GM18526 (cell line): ENCODE data around the gene VSIG10L2.

ENCODE experiments used
- POLR2A ChIP-seq: IDR thresholded peaks from 3 replicates; pipeline ENCODE4 v1.6.1; 2011; ENCODE audit not compliant: insufficient read length; ENCODE audit errors: extremely low read depth

VSIG10L2 gene

GRCh38 chr11:125945797-125946520 is at the start of gene VSIG10L2:
Gene VSIG10L2 (plus strand): TSS chr11:125946044. CDS start chr11:125946056, 12 bp downstream.
- no peak for TF ChIP-seq POLR2A

GRCh38 chr11:125901872-125902271 is 44.0 kb upstream of the VSIG10L2 start:
- no peak for TF ChIP-seq POLR2A

GRCh38 chr11:125902277-125902926 is 43.4 kb upstream of the VSIG10L2 start:
- TF ChIP-seq POLR2A: no peak

- peak; percentile 78 for TF ChIP-seq POLR2A
Observed at GRCh38 chr11:125902927-125903710, 42.7 kb upstream of the VSIG10L2 start, which contains the start of gene PUS3. Gene PUS3 (minus strand): TSS chr11:125903206. CDS start chr11:125896284, 6,922 bp downstream.

GRCh38 chr11:125903711-125904659 is 41.9 kb upstream of the VSIG10L2 start, which contains the start of gene DDX25:
Gene DDX25 (plus strand): TSS chr11:125904508. CDS start chr11:125904518, 10 bp downstream.
- TF ChIP-seq POLR2A: no peak

GRCh38 chr11:125904678-125905077 is 41.2 kb upstream of the VSIG10L2 start:
- no peak for TF ChIP-seq POLR2A

- TF ChIP-seq POLR2A: no peak
Observed at GRCh38 chr11:125910226-125910849, 35.5 kb upstream of the VSIG10L2 start.

GRCh38 chr11:125916683-125917347 is 29.0 kb upstream of the VSIG10L2 start:
- no peak for TF ChIP-seq POLR2A

- TF ChIP-seq POLR2A: no peak
Observed at GRCh38 chr11:125918140-125918840, 27.6 kb upstream of the VSIG10L2 start.

GRCh38 chr11:125921042-125921441 is 24.8 kb upstream of the VSIG10L2 start:
- TF ChIP-seq POLR2A: no peak

- TF ChIP-seq POLR2A: no peak
Observed at GRCh38 chr11:125922156-125922555, 23.7 kb upstream of the VSIG10L2 start.

GRCh38 chr11:125923012-125923579 is 22.7 kb upstream of the VSIG10L2 start:
- no peak for TF ChIP-seq POLR2A

- no peak for TF ChIP-seq POLR2A
Observed at GRCh38 chr11:125923633-125924032, 22.2 kb upstream of the VSIG10L2 start.
